ENCODE data around the gene PDSS1.

DNA sequence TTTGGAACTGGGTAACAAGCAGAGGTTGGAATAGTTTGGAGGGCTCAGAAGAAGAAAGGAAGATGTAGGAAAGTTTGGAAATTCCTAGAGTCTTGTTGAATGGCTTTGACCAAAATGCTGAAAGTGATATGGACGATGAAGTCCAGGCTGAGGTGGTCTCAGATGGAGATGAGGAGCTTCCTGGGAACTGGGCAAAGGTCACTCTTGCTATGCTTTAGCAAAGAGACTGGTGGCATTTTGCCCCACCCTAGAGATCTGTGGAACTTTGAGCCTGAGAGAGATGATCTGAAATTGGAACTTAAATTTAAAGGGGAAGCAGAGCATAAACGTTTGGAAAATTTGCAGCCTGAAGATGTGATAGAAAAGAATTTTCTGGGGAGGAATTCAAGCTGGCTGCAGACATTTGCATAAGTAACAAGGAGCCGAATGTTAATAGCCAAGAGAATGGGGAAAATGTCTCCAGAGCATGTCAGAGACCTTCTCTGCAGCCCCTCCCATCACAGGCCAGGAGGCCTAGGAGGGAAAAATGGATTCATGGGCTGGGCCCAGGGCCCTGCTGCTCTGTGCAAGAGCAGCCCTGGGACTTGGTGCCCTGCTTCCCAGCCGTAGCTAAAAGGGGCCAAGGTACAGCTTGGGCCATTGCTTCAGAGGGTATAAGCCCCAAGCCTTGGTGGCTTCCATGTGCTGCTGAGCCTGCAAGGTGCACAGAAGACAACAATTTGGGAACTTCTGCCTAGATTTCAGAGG is 3.6 kb downstream of the PDSS1 start:
- TF ChIP-seq, protein P1, sequence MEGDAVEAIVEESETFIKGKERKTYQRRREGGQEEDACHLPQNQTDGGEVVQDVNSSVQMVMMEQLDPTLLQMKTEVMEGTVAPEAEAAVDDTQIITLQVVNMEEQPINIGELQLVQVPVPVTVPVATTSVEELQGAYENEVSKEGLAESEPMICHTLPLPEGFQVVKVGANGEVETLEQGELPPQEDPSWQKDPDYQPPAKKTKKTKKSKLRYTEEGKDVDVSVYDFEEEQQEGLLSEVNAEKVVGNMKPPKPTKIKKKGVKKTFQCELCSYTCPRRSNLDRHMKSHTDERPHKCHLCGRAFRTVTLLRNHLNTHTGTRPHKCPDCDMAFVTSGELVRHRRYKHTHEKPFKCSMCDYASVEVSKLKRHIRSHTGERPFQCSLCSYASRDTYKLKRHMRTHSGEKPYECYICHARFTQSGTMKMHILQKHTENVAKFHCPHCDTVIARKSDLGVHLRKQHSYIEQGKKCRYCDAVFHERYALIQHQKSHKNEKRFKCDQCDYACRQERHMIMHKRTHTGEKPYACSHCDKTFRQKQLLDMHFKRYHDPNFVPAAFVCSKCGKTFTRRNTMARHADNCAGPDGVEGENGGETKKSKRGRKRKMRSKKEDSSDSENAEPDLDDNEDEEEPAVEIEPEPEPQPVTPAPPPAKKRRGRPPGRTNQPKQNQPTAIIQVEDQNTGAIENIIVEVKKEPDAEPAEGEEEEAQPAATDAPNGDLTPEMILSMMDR (IDR thresholded peaks at IDR 0.05): no peak
- TF ChIP-seq POLR2A (IDR thresholded peaks at IDR 0.05) (no peak), EP300 (IDR thresholded peaks at IDR 0.05) (no peak)

All from tibial nerve (tissue), 4 donors.